GM21381 (cell line): Measurements from ENCODE around the gene CAMSAP1.

Source experiments
- ATAC-seq: cut with Tn5 transposase; IDR thresholded peaks from one replicate; pipeline ENCODE4 v1.9.1; 2021; ENCODE audit warnings: mild to moderate bottlenecking, moderate library complexity; ENCODE audit not compliant: unreplicated experiment

CAMSAP1 gene

GRCh38 chr9:135778421-135778820 is 128.9 kb downstream of the CAMSAP1 start:
- no peak for ATAC-seq

GRCh38 chr9:135777623-135778177 is 129.6 kb downstream of the CAMSAP1 start:
- no peak for ATAC-seq

GRCh38 chr9:135776893-135777622 is 130.3 kb downstream of the CAMSAP1 start:
- no peak for ATAC-seq

- no peak for ATAC-seq
Measured at GRCh38 chr9:135775911-135776310, 131.4 kb downstream of the CAMSAP1 start.

GRCh38 chr9:135774794-135775525 is 132.4 kb downstream of the CAMSAP1 start:
- ATAC-seq, result no peak

- no peak for ATAC-seq
Measured at GRCh38 chr9:135774239-135774747, 133.1 kb downstream of the CAMSAP1 start.

- no peak for ATAC-seq
Measured at GRCh38 chr9:135773530-135774238, 133.7 kb downstream of the CAMSAP1 start.

GRCh38 chr9:135772702-135773493 is 134.4 kb downstream of the CAMSAP1 start:
- no peak for ATAC-seq

GRCh38 chr9:135772056-135772646 is 135.2 kb downstream of the CAMSAP1 start:
- ATAC-seq, result no peak

- no peak for ATAC-seq
Measured at GRCh38 chr9:135771401-135772051, 135.8 kb downstream of the CAMSAP1 start.

- no peak for ATAC-seq
Measured at GRCh38 chr9:135770771-135771170, 136.6 kb downstream of the CAMSAP1 start.

GRCh38 chr9:135770203-135770535 is 137.2 kb downstream of the CAMSAP1 start:
- ATAC-seq, result no peak

GRCh38 chr9:135769489-135770202 is 137.7 kb downstream of the CAMSAP1 start:
- ATAC-seq, result no peak

GRCh38 chr9:135768516-135769218 is 138.7 kb downstream of the CAMSAP1 start:
- no peak for ATAC-seq

GRCh38 chr9:135766707-135767106 is 140.6 kb downstream of the CAMSAP1 start:
- ATAC-seq, result no peak

- ATAC-seq, result no peak
Measured at GRCh38 chr9:135766251-135766650, 141.1 kb downstream of the CAMSAP1 start.

- no peak for ATAC-seq
Measured at GRCh38 chr9:135765416-135765815, 141.9 kb downstream of the CAMSAP1 start.

GRCh38 chr9:135764731-135765130 is 142.6 kb downstream of the CAMSAP1 start:
- no peak for ATAC-seq
